Measurements from ENCODE around the gene INPP5D.
A peak's percentile ranks its signal among the peaks of the same experiment; 100 is the strongest.

GRCh38 chr2:233210843-233211547 is 150.9 kb downstream of the INPP5D start:
- no peak for TF ChIP-seq CEBPB (IDR thresholded peaks at IDR 0.05)
- peak; percentile 76; the same call in 1 of the 2 replicates for TF ChIP-seq EP300 (IDR thresholded peaks at IDR 0.05; ENCODE audit: borderline replicate concordance)
- peak; percentile 61; the same call in 1 of the 2 replicates for TF ChIP-seq FOXM1 (IDR thresholded peaks at IDR 0.05; ENCODE audit: borderline replicate concordance, low read depth)
- no peak for TF ChIP-seq TAF1 (IDR thresholded peaks at IDR 0.05; ENCODE audit: low read depth)
- no peak for TF ChIP-seq EGR1 (IDR thresholded peaks at IDR 0.05)
- TF ChIP-seq CREB1 (IDR thresholded peaks at IDR 0.05; ENCODE audit: low read depth), result no peak
- no peak for TF ChIP-seq REST (IDR thresholded peaks at IDR 0.05; ENCODE audit: low read depth)
- TF ChIP-seq MAX (IDR thresholded peaks at IDR 0.05), result peak; percentile 70; the same call in 1 of the 2 replicates
